HepG2 (cell line): ENCODE data around the gene CIBAR2. TPM values are rescaled to one million over a fixed set of nuclear protein-coding genes. Genes with fewer than 3 reads are reported as not detected.
A peak's percentile ranks its signal among the peaks of the same experiment; 100 is the strongest.

Experiments used
- CENPX ChIP-seq: sonication (generic); formaldehyde crosslinking; IDR thresholded peaks from 2 replicates; pipeline ENCODE4 v1.9.0; 2021; ENCODE audit warnings: mild to moderate bottlenecking, missing genetic modification reagents, moderate library complexity
- FOXA3 ChIP-seq: IDR thresholded peaks from 2 replicates; pipeline ENCODE4 v1.6.1; 2016; ENCODE audit warnings: missing genetic modification reagents, missing compliant biosample characterization
- MATR3 ChIP-seq: sonication (generic); formaldehyde crosslinking; IDR thresholded peaks from 2 replicates; pipeline ENCODE4 v1.4.0; 2020; ENCODE audit warnings: missing genetic modification reagents
- NR2C2 ChIP-seq: sonication (generic); formaldehyde crosslinking; IDR thresholded peaks from 2 replicates; pipeline ENCODE4 v1.4.0; 2020; ENCODE audit warnings: missing genetic modification reagents, mild to moderate bottlenecking, moderate library complexity, borderline replicate concordance
- PAF1 ChIP-seq: IDR thresholded peaks from 2 replicates; pipeline ENCODE4 v1.6.1; 2016; ENCODE audit warnings: missing genetic modification reagents, missing compliant biosample characterization
- SMAD3 ChIP-seq: sonication (generic); formaldehyde crosslinking; IDR thresholded peaks from 2 replicates; pipeline ENCODE4 v1.4.0; 2020; ENCODE audit warnings: missing genetic modification reagents
- ZNF296 ChIP-seq: sonication (generic); formaldehyde crosslinking; conservative IDR thresholded peaks from 2 replicates; pipeline ENCODE4 v1.5.0; 2020; ENCODE audit warnings: mild to moderate bottlenecking, missing genetic modification reagents
- ZNF44 ChIP-seq: sonication (generic); formaldehyde crosslinking; IDR thresholded peaks from 2 replicates; pipeline ENCODE4 v1.5.1; 2020; ENCODE audit warnings: mild to moderate bottlenecking, missing genetic modification reagents
- ZNF775 ChIP-seq: sonication (generic); formaldehyde crosslinking; IDR thresholded peaks from 2 replicates; pipeline ENCODE4 v1.4.0; 2020; ENCODE audit warnings: missing genetic modification reagents, mild to moderate bottlenecking, moderate library complexity, borderline replicate concordance
- ZSCAN29 ChIP-seq: sonication (generic); formaldehyde crosslinking; conservative IDR thresholded peaks from 2 replicates; pipeline ENCODE4 v1.4.0; 2020; ENCODE audit warnings: mild to moderate bottlenecking, missing genetic modification reagents
- polyA plus RNA-seq, 8 experiments: library from polyadenylated mRNA; depleted of rRNA in 3 of 8; stranded (reverse) in 7 of 8; unstranded in 1 of 8; fragments of >200 nt; fragmentation: Illumina TruSeq in 4 of 8; extraction: Trizol in 4 of 8; gene quantifications; 2 replicates each; pipeline versions ENCODE4 v1.2.1 to v1.2.3, GENCODE V29; 2011 to 2016; ENCODE audit warnings: low read depth in 4 of 8, missing spikeins in 1 of 8, mixed read lengths in 1 of 8; ENCODE audit not compliant: insufficient read depth in 1 of 8
- total RNA-seq, 5 experiments: library from RNA; depleted of rRNA; stranded (reverse); fragments of >200 nt; fragmentation: Illumina TruSeq; extraction: Trizol; gene quantifications; 2 replicates each; pipeline ENCODE4 v1.2.3, GENCODE V29; 2016; ENCODE audit warnings: low read depth in 1 of 5
- TF ChIP-seq, protein P1 (sequence below): sonication (generic); formaldehyde crosslinking; IDR thresholded peaks from 2 replicates; pipeline ENCODE4 v1.5.0; 2020; ENCODE audit warnings: mild to moderate bottlenecking, missing genetic modification reagents
- TF ChIP-seq, protein P2 (sequence below): sonication (generic); IDR thresholded peaks from 2 replicates; pipeline ENCODE4 v1.6.1; 2016; ENCODE audit warnings: low read depth, borderline replicate concordance
- TF ChIP-seq, protein P3 (sequence below): sonication (generic); formaldehyde crosslinking; IDR thresholded peaks from 2 replicates; pipeline ENCODE4 v1.5.1; 2020; ENCODE audit warnings: mild to moderate bottlenecking, missing genetic modification reagents, moderate library complexity
- TF ChIP-seq, protein P4 (sequence below): IDR thresholded peaks from 2 replicates; pipeline ENCODE4 v1.6.1; 2016; ENCODE audit warnings: low read depth, control low read depth
- TF ChIP-seq, protein P5 (sequence below): sonication (generic); formaldehyde crosslinking; IDR thresholded peaks from 2 replicates; pipeline ENCODE4 v1.5.0; 2020; ENCODE audit warnings: mild to moderate bottlenecking, missing genetic modification reagents, borderline replicate concordance

CIBAR2 gene
- total and polyA plus RNA-seq, 2 of the 13 experiments (the other 11 are each of a cell fraction or from before 2014, with no cell fraction given): not detected

DNA sequence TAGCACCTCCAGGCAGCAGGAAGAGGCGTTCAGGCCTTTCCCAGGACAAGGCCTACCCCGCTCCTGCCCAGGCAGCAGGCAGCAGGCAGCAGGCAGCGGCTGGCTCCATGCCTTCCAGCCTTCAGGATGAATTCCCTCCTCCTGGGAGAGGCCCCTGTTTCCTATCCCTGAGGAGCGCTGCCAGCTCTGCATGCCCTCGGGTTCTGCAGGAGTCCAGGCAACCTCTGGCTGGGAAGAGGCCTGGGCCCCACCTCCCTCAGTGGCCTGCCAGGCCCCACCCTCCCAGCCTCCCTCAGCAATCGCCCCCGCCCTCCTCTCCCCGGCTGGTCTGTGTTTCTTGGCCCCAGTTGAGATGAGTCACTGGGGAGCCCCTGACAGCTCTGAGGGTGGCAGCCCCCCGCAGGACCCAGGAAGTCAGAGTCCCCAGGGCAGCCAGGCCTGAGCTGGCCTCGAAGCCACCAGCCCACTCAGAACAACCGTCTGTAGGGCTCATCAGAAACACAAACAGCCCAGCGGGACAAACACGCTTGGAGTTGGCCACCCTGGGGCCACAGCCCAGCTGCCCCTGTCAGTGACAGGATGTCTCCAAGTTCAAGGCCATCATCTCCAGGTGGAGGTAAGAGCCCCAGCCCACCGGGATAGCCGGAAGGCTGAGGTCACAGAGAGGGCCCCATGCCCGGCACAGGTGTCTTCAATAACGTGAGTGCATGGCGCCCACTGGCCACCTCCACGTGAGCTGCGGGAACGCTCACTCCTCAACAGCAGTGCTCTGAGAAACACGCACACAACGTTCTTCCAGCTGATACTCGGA, 39.5 kb upstream of the CIBAR2 start (continued):
- TF ChIP-seq, protein P1, sequence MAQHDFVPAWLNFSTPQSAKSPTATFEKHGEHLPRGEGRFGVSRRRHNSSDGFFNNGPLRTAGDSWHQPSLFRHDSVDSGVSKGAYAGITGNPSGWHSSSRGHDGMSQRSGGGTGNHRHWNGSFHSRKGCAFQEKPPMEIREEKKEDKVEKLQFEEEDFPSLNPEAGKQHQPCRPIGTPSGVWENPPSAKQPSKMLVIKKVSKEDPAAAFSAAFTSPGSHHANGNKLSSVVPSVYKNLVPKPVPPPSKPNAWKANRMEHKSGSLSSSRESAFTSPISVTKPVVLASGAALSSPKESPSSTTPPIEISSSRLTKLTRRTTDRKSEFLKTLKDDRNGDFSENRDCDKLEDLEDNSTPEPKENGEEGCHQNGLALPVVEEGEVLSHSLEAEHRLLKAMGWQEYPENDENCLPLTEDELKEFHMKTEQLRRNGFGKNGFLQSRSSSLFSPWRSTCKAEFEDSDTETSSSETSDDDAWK (CRISPR knock-in tag): no peak
- TF ChIP-seq ZSCAN29 (CRISPR knock-in tag) (no peak), SMAD3 (no peak), NR2C2 (CRISPR knock-in tag) (no peak), ZNF44 (CRISPR knock-in tag) (no peak), FOXA3 (CRISPR knock-in tag) (no peak), ZNF775 (CRISPR knock-in tag) (no peak), MATR3 (CRISPR knock-in tag) (no peak), ZNF296 (CRISPR knock-in tag) (no peak), CENPX (CRISPR knock-in tag) (no peak), PAF1 (CRISPR knock-in tag) (no peak)
- TF ChIP-seq, protein P2, sequence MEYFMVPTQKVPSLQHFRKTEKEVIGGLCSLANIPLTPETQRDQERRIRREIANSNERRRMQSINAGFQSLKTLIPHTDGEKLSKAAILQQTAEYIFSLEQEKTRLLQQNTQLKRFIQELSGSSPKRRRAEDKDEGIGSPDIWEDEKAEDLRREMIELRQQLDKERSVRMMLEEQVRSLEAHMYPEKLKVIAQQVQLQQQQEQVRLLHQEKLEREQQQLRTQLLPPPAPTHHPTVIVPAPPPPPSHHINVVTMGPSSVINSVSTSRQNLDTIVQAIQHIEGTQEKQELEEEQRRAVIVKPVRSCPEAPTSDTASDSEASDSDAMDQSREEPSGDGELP: peak; percentile 22; the same call in 1 of the 2 replicates
- TF ChIP-seq, protein P3, sequence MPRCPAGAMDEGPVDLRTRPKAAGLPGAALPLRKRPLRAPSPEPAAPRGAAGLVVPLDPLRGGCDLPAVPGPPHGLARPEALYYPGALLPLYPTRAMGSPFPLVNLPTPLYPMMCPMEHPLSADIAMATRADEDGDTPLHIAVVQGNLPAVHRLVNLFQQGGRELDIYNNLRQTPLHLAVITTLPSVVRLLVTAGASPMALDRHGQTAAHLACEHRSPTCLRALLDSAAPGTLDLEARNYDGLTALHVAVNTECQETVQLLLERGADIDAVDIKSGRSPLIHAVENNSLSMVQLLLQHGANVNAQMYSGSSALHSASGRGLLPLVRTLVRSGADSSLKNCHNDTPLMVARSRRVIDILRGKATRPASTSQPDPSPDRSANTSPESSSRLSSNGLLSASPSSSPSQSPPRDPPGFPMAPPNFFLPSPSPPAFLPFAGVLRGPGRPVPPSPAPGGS (CRISPR knock-in tag): no peak
- TF ChIP-seq, protein P4, sequence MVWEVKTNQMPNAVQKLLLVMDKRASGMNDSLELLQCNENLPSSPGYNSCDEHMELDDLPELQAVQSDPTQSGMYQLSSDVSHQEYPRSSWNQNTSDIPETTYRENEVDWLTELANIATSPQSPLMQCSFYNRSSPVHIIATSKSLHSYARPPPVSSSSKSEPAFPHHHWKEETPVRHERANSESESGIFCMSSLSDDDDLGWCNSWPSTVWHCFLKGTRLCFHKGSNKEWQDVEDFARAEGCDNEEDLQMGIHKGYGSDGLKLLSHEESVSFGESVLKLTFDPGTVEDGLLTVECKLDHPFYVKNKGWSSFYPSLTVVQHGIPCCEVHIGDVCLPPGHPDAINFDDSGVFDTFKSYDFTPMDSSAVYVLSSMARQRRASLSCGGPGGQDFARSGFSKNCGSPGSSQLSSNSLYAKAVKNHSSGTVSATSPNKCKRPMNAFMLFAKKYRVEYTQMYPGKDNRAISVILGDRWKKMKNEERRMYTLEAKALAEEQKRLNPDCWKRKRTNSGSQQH: 0 out of 2 replicates have a peak, but pooled peaks have one; percentile 25
- TF ChIP-seq, protein P5, sequence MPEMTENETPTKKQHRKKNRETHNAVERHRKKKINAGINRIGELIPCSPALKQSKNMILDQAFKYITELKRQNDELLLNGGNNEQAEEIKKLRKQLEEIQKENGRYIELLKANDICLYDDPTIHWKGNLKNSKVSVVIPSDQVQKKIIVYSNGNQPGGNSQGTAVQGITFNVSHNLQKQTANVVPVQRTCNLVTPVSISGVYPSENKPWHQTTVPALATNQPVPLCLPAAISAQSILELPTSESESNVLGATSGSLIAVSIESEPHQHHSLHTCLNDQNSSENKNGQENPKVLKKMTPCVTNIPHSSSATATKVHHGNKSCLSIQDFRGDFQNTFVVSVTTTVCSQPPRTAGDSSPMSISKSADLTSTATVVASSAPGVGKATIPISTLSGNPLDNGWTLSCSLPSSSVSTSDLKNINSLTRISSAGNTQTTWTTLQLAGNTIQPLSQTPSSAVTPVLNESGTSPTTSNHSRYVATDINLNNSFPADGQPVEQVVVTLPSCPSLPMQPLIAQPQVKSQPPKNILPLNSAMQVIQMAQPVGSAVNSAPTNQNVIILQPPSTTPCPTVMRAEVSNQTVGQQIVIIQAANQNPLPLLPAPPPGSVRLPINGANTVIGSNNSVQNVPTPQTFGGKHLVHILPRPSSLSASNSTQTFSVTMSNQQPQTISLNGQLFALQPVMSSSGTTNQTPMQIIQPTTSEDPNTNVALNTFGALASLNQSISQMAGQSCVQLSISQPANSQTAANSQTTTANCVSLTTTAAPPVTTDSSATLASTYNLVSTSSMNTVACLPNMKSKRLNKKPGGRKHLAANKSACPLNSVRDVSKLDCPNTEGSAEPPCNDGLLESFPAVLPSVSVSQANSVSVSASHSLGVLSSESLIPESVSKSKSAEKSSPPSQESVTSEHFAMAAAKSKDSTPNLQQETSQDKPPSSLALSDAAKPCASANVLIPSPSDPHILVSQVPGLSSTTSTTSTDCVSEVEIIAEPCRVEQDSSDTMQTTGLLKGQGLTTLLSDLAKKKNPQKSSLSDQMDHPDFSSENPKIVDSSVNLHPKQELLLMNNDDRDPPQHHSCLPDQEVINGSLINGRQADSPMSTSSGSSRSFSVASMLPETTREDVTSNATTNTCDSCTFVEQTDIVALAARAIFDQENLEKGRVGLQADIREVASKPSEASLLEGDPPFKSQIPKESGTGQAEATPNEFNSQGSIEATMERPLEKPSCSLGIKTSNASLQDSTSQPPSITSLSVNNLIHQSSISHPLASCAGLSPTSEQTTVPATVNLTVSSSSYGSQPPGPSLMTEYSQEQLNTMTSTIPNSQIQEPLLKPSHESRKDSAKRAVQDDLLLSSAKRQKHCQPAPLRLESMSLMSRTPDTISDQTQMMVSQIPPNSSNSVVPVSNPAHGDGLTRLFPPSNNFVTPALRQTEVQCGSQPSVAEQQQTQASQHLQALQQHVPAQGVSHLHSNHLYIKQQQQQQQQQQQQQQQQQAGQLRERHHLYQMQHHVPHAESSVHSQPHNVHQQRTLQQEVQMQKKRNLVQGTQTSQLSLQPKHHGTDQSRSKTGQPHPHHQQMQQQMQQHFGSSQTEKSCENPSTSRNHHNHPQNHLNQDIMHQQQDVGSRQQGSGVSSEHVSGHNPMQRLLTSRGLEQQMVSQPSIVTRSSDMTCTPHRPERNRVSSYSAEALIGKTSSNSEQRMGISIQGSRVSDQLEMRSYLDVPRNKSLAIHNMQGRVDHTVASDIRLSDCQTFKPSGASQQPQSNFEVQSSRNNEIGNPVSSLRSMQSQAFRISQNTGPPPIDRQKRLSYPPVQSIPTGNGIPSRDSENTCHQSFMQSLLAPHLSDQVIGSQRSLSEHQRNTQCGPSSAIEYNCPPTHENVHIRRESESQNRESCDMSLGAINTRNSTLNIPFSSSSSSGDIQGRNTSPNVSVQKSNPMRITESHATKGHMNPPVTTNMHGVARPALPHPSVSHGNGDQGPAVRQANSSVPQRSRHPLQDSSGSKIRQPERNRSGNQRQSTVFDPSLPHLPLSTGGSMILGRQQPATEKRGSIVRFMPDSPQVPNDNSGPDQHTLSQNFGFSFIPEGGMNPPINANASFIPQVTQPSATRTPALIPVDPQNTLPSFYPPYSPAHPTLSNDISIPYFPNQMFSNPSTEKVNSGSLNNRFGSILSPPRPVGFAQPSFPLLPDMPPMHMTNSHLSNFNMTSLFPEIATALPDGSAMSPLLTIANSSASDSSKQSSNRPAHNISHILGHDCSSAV (CRISPR knock-in tag): no peak
